Measurements from ENCODE around the gene PPOX. TPM values are rescaled to one million over a fixed set of nuclear protein-coding genes. Genes with fewer than 3 reads are reported as not detected.

The PPOX gene
- total RNA-seq, 1 experiment from 2014 or later: 27.1 TPM

GRCh38 chr1:161196111-161196510, 29.9 kb downstream of the PPOX start:
- DNase-seq (ENCODE audit: extremely low read depth, low read depth): no peak

DNA sequence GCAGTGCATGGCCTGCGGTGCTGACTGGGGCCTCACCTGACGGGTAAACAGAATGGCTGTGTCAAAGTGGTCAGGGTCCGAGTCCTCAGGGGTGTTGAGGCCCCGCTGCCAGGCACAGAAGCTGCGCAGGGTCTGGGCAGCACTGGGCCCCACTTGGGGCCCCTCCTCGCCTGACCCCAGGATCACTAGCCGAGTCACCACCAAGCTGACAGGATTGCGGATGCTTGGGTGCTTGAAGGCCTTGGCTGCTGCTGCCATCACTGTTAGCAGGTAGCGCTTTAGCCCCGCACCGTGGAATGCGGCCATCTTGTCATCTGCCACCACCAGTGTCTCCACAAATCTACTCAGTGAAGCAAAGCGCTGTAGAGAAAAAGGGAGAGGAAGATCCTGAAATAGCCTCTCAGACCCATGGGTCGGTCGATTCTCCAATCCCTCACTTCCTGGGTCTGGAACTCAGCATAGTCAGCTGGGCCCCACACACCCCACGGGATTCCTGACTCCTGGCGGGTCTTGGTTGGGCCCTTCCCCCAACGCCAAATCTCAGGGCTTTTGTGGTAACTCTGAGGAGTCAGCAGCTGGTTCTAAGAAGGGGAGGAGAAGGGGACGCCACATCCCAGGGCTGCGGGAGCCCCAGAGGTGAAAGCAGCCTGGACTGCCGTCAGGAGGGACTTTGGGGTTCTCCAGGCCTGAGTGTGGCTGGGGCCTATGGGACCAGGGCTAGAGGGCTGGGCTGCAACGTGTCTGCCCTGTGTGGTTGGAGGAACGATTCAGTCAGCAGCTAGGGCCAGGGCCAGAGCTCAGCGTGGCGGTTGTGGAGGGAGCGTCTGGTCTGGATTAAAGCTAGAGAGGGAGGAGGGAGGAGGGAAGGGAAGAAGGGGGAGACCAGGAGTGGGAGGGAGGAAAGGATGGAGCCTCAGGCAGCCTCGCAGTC, 30.6 kb downstream of the PPOX start:
- DNase-seq (ENCODE audit: extremely low read depth, low read depth): no peak

DNA sequence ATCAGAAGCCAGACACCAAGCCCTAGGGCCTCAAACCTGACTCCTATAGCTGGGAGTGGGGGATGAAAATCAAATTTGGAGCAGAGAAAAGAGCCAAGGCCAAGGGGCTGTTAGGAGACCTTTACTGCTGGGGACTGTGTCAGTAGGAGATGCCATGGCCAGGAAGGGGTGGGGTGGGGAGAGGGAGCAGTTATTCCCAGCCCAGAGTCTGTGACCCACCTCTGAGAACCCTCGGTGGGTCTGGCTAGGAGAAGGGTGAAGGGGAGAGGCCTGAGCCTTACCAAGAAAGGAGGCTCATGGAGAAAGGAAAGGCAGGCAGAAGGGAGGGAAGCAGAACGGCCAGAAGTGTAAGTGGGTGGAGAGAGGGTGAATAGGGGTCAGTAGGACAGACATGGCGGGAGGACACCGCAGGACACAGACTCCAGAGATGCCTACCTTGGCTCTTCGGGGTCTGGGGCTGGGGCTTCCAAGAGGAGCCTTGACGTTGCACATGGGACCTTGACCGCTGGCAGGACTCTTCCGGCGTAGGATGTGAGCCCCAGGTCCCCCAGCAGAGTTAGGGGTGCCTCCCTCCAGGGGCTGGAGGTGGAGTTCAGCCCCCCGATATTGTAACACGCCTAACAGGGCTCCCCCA, 31.5 kb downstream of the PPOX start:
- DNase-seq (ENCODE audit: extremely low read depth, low read depth): no peak

- DNase-seq (ENCODE audit: extremely low read depth, low read depth): no peak
These were observed 32.1 kb downstream of the PPOX start for GRCh38 chr1:161198194-161198896.

DNA sequence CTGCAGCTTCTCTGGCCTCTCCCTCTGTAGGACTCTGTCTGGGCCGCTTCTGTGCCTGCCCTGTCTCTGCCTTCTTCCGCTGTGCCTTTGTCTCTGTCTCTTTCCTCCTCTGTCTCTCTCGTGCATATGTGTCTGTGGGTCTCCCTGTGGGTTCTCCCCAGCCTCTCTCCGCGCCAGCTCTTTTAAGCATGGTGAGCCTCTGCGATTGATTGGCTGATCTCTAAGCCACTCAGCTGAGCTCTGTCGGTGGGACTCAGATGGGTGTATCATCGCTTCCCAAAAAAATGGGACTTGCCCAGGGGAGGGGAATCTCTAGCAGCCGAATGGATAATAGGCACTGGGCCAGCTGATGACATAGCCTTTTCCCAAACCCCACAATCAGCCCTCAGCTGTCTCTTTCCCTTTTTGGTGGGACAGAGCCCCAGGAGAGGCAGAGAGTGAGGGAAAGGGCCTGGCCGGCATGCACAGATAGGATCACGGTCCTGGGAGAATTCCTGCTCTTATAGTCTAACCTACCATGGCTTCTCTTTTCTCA, 32.7 kb downstream of the PPOX start, which contains the start of gene ADAMTS4:
ADAMTS4 (minus strand) TSS at position 158 of the 535 bp plus-strand sequence. CDS start 427 bp downstream, outside the sequence.
- DNase-seq (ENCODE audit: extremely low read depth, low read depth): no peak

GRCh38 chr1:161199506-161200139, 33.4 kb downstream of the PPOX start:
- DNase-seq (ENCODE audit: extremely low read depth, low read depth): no peak

GRCh38 chr1:161200421-161200991, 34.3 kb downstream of the PPOX start:
- no peak for DNase-seq (ENCODE audit: extremely low read depth, low read depth)

DNA sequence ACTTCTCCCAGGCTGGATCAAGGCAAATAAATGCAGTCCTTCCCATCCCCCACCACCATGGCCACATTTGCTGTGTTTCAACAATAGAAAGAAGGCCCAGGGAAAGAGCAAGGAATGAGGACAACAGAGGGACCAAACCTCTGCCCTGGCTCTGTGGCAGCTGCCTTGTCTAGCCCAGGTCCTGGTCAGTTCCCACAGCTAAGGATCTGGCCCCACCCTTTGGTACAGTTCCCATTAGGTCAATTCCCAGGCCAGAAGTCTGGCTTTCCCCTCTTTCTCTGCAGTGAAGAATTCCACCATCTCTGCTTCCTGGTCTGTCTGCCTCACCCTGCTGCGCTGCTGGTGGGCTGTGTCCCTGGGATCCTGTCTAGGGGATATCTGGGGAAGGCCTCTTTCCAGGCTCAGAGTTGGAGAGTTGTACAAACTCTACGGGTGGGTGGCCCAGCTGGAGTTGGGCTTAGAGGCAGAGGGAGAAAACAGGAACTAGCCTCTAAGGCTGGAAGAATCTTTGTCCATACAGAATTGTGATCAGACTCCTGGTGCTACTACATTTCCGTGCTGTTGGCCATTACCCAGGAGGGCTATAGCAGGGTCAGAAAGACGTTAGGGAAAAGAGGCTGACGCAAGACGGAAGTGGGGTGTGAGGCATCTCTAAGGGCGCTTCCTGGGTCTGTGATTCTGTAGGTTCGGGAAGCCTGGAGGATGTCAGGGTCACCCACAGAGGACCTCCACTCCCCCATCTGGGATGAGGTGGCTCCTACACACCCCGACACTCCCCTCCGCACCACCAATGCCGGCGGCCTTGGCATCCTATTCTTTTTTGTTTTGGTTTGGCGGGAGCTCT, 35.0 kb downstream of the PPOX start:
- no peak for DNase-seq (ENCODE audit: extremely low read depth, low read depth)

GRCh38 chr1:161201836-161202712, 35.8 kb downstream of the PPOX start, which contains the start of gene NDUFS2:
TSS of gene NDUFS2 (plus strand) at chr1:161202367. CDS start at chr1:161202386, 19 bp downstream.
- DNase-seq (ENCODE audit: extremely low read depth, low read depth): peak; percentile 100

DNA sequence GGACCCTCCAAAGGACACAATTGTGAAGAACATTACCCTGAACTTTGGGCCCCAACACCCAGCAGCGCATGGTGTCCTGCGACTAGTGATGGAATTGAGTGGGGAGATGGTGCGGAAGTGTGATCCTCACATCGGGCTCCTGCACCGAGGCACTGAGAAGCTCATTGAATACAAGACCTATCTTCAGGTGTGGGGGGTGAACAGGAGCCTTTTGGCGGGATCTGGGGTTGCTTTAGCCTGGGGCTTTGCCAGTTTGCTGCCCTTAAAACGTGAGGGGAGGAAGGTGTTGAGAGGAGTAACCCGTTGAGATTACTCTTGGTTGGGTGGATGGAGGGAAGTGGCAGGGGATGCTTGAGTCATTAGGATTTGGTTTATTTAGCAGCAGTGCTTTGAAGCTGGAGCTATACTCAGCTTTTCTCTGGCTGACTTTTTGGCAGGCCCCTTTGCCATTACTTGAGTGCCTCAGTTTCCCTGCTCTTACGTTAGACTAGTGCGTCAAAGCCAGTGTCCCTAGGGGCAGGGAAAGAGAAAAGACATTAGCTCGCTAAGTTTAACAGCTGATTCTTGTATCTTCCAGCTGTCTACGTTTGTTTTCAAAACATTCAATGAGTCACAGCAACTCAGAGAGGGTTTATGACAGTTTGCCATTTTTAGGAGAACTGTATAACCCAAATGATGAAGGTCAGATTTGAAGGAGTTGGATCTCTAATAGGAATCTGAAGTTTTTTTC, 40.4 kb downstream of the PPOX start:
- no peak for DNase-seq (ENCODE audit: extremely low read depth, low read depth)

DNA sequence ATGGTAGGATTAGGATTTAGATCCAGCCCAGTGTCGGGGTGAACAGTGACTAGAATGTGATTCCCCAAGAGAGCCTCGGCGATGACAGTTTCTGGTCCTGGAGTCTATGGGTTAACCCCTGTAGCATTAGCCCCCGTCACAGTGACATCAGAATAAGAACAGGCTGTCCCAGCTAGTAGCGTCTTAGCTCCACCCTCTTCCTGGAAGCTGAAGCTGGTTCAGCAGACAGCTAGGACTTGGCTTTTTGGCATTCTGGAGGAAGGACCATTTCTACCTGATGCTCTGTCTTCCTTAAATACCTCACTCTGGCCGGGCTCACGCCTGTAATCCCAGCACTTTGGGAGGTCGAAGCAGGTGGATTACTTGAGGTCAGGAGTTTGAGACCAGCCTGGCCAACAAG, 40.9 kb downstream of the PPOX start:
- no peak for DNase-seq (ENCODE audit: extremely low read depth, low read depth)

- peak; percentile 74 for DNase-seq (ENCODE audit: extremely low read depth, low read depth)
These were observed 43.7 kb downstream of the PPOX start for GRCh38 chr1:161209790-161210409.

GRCh38 chr1:161214369-161214768, 48.1 kb downstream of the PPOX start:
- DNase-seq (ENCODE audit: extremely low read depth, low read depth): no peak

DNA sequence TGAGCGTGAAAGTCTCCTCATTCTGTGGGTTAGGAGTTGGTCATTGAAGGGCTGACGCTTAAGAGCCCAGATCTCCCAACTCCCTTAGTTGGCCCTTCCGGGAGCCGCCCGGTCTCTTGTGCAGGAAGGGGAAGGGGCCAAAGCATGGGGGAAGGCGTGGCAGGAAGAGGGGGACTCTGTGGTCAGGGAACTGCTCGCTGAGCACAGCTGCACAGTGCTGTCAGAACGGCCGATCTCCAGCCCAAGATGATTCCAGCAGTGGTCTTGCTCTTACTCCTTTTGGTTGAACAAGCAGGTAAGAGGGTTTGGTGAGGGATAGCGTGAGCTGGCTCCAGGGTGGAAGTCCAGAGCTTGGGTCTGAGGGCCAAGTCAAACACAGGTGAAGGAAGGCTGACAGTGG, 48.9 kb downstream of the PPOX start, which contains the start of gene FCER1G:
FCER1G (plus strand) TSS at position 220 of the 400 bp plus-strand sequence; CDS start at position 247, 27 bp downstream.
- DNase-seq (ENCODE audit: extremely low read depth, low read depth): no peak

GRCh38 chr1:161216945-161217712, 50.9 kb downstream of the PPOX start:
- no peak for DNase-seq (ENCODE audit: extremely low read depth, low read depth)

DNA sequence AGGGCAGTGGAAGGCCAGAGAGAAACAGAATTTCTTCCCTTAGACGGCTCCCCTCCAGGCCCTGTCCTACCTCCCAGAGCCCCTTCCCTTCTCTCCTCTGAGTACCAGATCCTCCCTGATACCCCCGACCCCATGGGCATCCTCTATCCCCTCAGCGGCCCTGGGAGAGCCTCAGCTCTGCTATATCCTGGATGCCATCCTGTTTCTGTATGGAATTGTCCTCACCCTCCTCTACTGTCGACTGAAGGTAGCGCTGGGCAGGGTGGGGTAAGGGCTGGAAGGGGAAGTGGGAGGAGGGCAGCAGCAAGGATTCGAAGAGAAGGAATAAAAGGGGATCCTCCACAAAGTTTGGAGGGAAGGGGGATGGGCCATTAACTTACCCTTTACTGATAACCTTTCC, 51.6 kb downstream of the PPOX start:
- no peak for DNase-seq (ENCODE audit: extremely low read depth, low read depth)

All from NCI-H460 (cell line).